ENCODE results near the gene SERPINA12.
"Not testable (repeated sequence)": the region's sequence is repeated elsewhere in the genome, so short reads cannot be mapped to it uniquely, and the experiment has no call there.

Gene SERPINA12

GRCh38 chr14:94535506-94535905 is 26.2 kb upstream of the SERPINA12 start:
- no peak for FAIRE-seq

- no peak for FAIRE-seq
Measured at GRCh38 chr14:94532447-94532846, 23.2 kb upstream of the SERPINA12 start.

- no peak for FAIRE-seq
Measured at GRCh38 chr14:94531187-94531586, 21.9 kb upstream of the SERPINA12 start.

DNA sequence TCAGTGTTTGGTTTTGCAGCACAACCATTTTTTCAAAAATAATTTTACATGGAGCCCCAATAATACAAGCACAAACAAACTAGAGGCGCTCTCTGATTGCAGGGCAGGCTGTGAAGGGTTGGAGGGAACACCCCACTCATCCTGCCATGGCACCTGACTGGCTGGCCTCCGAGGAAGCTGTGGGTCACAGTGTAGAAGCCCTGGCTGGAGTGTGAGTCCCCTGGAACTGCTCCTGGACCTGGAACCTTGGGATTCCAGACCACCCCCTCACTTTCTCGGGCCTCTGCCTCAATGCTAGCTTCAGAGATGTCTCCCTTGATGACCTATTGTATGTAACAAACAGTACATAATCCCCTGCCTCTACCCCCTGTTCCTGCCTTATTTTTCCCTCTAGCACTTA is 14.8 kb upstream of the SERPINA12 start:
- no peak for FAIRE-seq

DNA sequence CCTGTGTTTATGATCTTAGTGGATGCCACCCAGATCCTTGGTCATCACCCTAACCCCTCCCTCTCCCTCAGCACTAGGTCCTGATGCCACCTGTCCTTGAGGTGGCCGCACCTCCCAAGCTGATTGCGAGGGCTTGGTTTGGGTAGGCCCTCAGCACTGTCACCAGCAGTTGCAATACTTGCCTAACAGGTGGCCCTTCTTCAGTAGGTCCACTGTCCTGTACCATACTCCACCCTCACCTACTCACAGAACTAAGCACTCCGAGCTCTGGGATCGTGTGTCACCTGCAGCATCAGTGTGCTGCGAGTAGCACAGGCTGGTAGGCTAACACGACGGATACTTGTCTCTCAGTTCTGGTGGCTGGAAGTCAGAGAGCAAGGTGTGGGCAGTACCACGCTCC is 14.0 kb upstream of the SERPINA12 start:
- FAIRE-seq: no peak

GRCh38 chr14:94522115-94522724 is 13.0 kb upstream of the SERPINA12 start:
- FAIRE-seq: no peak

GRCh38 chr14:94521375-94522114 is 12.3 kb upstream of the SERPINA12 start:
- no peak for FAIRE-seq

DNA sequence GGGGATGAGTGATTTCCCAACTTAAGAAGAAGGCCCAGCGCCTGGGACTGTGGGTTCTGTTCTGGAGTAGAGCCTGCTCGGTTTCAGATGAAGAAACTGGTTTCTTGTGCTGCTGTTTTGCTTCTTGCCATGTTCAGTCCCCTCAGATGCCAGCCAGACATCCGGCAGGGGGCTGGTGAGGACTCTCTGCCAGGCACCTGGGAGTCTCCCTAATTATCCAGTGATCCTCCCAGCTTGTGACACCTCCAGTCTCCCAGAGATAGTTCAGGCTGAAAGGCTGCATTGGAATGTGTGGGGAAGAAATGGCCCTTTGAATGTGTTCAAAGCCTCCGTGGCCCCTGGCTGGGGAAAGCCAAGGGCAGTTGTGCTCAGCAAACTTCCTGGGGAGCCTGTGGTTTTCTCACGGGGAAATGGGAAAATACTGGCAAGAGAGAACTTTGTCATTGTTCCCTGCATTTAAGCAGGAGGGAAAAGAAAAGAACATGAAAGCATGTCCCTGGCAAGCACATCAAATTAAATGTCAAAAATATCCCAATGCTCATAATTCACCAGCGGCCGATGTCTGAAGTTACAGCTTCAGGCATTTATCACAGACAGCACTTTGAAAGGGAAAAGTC is 8.5 kb upstream of the SERPINA12 start:
- no peak for FAIRE-seq

DNA sequence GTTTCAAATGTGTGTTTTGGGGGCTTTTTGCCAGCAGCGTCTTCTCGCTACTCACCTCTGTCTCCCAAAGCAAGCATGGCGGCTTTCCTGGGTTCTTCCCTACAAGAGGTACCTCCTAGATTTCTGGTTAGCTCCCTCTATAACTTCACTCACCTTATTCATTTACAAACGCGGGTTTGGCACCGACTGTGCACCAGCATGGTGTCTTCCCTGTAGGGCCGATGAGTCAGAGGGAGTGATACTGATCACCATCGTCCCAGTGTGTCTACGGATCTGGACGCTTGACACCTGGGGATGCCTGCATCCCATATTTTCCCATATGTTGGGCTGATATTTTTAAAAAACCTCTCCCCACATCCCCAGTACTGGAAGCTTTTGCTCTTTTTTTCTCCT is 8.0 kb upstream of the SERPINA12 start:
- FAIRE-seq: no peak

DNA sequence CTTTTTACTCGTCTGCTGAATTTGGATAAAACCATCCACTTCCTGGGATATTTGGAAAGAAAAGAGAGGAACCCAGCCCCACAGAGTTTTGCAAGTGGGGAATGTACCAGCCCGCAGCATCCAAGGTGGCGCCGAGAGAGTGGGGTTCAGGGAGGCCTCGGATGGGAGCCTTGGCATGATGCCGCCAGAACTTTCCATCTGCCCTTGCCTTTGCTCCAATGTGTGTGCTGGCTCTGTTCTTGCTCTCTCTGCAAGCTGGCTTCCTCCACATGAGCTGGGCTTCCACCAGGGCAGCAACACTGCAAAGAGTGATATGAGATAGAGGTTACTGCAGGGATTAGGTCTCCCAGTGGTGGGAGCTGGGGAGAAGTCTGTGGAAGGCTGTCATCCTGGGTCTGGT is 6.6 kb upstream of the SERPINA12 start:
- no peak for FAIRE-seq

GRCh38 chr14:94515426-94515825 is 6.2 kb upstream of the SERPINA12 start:
- no peak for FAIRE-seq

- FAIRE-seq: no peak
Measured at GRCh38 chr14:94514351-94514750, 5.1 kb upstream of the SERPINA12 start.

- FAIRE-seq: not testable (repeated sequence)
Measured at GRCh38 chr14:94510481-94510880, 1.2 kb upstream of the SERPINA12 start.

DNA sequence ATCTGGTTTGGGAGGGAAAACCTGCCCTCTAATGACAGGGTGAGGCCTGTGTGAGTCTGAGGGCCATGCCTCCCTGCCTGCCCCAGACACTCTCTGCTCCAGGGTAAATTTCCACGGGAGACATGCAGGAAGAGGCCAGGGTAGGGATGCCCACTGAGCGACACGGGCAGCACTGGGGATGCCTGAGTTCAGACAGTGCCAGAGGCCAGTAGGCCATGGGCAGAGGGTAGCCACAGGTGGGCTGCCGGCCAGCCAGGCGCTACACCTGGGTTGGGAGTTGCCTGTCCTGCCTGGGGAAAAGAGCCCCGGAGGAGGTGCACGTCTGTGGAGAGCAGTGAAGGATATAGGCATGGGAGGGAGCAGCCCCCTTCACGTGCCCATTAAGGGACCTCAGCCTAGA is 3.6 kb downstream of the SERPINA12 start:
- FAIRE-seq: no peak

DNA sequence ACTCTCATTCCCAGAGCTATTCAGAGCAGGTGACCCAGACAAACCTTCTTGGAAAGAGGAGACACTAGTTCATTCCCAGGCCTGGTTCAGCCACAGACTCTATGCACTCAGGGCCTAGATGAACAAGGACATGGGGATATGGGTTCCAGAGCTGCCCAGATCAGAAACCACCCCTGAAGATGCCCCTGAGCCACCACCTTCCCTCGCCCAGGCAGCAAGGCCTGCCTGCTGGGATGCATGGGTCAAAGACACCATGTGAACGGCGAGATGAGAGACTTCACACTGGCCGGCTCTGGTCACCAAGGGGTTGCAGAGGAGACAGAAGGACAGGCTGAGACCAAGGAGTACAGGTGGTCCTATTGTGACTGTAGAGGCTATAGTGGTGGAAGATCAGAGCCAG is 4.1 kb downstream of the SERPINA12 start:
- FAIRE-seq: no peak

DNA sequence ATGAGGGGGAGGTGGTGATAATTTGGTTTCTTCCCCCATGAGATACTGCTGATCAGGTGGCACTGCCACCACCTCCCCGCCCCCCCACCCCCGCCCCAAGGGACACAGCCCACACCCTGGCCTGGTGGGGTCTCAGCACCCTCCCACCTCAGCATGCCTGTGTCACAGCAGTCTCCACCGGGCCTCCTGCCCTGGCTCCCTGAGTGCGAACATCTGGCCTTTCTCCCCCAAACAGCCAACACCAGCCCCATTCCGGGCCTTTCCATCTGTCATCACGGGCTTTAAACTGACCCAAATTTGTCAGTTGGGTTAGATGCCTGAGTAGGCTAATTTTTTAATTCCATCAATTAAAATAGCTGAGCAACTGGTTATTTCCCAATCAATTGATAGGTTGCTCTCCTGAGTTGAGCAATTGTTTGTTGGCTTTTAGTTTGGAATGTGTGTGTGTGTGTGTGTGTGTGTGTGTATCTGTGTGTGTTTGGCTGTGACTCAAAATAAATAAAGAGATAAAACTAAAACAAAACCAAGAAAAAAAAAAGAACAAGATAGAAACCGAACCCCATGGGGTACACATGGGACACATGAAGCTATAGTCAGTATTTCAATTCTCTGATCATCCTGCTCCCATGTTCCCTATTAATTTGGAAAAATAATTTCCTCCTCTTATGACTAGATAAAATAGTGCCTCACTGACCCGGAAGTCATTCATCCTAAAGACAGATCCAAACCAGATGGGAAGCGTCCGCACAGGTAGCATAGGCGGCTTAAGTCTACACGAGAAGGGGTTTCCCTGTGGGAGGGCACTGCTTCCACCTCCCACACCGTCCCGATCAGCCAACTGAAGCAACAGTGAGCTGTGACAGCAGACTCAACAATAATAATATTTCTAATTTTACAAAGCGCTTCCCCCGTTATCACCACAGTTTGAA is 7.4 kb downstream of the SERPINA12 start:
- no peak for FAIRE-seq

- FAIRE-seq: no peak
Measured at GRCh38 chr14:94500264-94500663, 9.0 kb downstream of the SERPINA12 start.

GRCh38 chr14:94499673-94500072 is 9.6 kb downstream of the SERPINA12 start:
- no peak for FAIRE-seq

DNA sequence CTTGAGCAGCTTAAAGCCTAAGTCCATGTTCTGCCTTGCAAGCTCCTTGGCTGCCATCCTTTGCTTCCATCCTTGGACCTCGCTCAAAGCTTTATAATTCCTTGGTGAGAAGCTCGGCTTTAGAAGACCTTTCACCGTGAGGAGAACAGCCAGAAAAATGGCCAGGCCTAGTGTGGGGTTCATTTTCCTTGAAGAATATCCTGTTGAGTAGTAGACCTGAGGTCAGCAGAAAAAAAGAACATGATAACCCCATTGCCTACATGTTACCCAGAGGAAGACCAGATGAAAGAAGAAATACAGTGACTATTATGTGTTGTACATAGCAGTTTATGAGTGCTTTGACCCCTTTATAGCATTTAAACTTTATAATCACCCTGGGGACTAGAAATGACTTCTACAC is 11.1 kb downstream of the SERPINA12 start:
- FAIRE-seq: no peak

DNA sequence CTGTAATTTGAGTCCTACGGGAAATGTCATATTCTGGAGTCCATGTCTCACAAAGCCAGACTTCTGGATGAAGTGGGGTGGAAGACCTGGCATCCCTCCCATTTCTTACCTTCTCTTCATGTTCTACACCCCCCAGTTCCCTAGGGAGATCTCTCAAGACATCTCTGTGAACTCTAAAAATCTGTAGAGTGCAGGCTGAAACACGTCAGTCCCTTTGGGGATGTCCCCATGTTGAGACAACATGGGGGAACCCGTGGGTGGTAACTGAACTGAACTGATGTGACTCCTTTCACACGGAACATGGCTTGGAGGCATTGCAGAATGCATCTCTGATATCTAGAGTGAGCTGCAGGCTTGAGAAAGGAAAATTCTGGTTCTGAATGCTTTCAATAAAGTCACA is 15.2 kb downstream of the SERPINA12 start:
- no peak for FAIRE-seq

DNA sequence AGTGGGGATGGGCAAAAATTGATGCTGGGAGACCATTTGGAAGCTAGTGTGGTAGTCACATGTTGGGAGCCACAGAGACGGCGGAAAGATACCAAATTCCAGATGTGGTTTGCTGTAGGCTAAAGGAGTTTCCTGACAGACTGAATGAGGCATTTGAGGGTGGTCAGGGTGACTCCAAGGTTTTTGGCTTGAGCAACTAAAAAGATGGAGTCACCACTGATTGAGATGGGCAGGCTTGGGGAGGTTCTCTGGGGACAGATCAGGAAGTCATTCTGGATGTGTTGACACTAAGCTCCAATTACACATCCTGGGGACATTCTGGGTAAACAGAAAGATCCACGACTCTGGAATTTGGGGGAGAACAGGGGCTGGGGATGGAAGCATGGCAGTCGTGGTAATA is 17.8 kb downstream of the SERPINA12 start:
- FAIRE-seq: no peak

DNA sequence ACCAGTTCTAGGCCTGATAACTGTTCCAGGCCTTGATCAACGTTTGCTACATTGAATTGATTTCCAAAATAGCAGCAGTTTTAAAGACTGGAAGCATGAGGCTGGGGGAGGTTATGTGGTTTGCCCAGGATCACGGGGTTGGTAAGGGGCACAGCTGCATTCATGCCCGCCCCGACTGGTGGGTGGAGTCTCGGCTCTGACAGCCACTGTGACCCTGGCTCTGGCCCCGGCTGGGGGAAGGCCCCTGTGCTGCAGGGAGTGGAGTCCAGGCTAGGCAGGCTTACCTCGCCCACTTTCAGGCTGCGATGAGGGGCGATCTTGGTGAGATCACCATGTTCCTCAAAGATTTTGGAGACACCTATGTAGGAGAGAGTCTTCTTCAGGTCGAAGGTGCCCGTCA is 19.9 kb downstream of the SERPINA12 start:
- no peak for FAIRE-seq

- FAIRE-seq: no peak
Measured at GRCh38 chr14:94486883-94487282, 22.4 kb downstream of the SERPINA12 start.
